ENCODE data around the gene PPM1N. TPM values are rescaled to one million over a fixed set of nuclear protein-coding genes. Genes with fewer than 3 reads are reported as not detected.

Gene PPM1N
- total and polyA plus RNA-seq, 11 donors: 0.23 to 2.7 (median 0.65) TPM; not detected in 5

DNA sequence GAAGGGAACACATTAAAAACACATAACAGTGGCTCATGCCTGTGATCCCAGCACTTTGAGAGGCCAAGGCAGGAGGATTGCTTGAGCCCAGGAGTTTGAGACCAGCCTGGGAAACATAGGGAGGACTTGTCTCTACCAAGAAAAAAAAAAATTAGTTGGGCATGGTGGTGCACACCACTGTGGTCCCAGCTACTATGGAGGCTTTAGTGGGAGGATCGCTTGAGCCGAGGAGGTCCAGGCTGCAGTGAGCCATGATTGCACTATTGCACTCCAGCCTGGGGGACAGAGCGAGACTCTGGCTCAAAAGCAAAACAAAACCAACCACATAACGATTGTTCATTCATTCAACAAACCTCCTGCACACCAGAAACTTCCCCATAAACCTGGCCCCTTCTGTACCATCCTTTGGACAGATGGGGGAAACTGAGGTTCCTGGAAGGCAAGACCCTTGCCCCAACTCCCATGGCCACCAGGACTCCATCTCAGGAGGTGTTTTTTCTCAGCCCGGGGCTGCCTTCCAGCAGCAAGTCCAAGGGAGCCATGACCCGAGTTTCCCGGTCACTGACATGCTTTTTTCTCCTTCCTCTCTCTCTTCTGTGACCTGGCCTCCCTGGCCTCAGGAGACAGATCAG, 26.2 kb upstream of the PPM1N start:
- intact Hi-C loops (cut with DNase I): loop anchor here in 1 of 10 donors (10.0 kb wide), 1 partner anchor 47 kb away; the partner anchor contains the start of gene ERCC1
- Histone ChIP-seq H3K4me3 (peak overlapping the region in 6 of 12 donors; percentile 0 to 39 (median 36)), H3K36me3 (no peaks in the 10 kb centered on the region), H3K27me3 (peaks cover 0 to 17% (median 0%) of the 10 kb centered on the region in 9 donors), H3K27ac (peak overlapping the region in 2 of 12 donors; percentile 18 to 56), H3K9me3 (no peaks in the 10 kb centered on the region), H3K4me1 (peaks cover 5 to 40% (median 25%) of the 10 kb centered on the region in 12 donors)
- DNase-seq (no peak), ATAC-seq (no peak)
- WGBS, 4 donors: 49 to 56% (median 51%) methylated on average over 7 of the region's 7 CpGs
- TF ChIP-seq POLR2A (IDR thresholded peaks at IDR 0.05) (no peak), CTCF (IDR thresholded peaks at IDR 0.05) (no peak)

DNA sequence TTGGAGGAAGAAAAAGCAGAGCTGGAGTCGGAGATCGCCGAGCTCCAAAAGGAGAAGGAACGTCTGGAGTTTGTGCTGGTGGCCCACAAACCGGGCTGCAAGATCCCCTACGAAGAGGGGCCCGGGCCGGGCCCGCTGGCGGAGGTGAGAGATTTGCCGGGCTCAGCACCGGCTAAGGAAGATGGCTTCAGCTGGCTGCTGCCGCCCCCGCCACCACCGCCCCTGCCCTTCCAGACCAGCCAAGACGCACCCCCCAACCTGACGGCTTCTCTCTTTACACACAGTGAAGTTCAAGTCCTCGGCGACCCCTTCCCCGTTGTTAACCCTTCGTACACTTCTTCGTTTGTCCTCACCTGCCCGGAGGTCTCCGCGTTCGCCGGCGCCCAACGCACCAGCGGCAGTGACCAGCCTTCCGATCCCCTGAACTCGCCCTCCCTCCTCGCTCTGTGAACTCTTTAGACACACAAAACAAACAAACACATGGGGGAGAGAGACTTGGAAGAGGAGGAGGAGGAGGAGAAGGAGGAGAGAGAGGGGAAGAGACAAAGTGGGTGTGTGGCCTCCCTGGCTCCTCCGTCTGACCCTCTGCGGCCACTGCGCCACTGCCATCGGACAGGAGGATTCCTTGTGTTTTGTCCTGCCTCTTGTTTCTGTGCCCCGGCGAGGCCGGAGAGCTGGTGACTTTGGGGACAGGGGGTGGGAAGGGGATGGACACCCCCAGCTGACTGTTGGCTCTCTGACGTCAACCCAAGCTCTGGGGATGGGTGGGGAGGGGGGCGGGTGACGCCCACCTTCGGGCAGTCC, 25.5 kb upstream of the PPM1N start:
- no peak for TF ChIP-seq CTCF (IDR thresholded peaks at IDR 0.05)
- TF ChIP-seq POLR2A (IDR thresholded peaks at IDR 0.05): no peak
- Histone ChIP-seq H3K4me1 (peaks cover 5 to 44% (median 25%) of the 10 kb centered on the region in 12 donors), H3K4me3 (peak overlapping the region in 7 of 12 donors; percentile 0 to 39 (median 36)), H3K27me3 (peaks cover 0 to 17% (median 0%) of the 10 kb centered on the region in 9 donors), H3K9me3 (no peaks in the 10 kb centered on the region), H3K27ac (peak overlapping the region in 2 of 12 donors; percentile 18 to 56), H3K36me3 (no peaks in the 10 kb centered on the region)
- WGBS, 4 donors: 10 to 25% (median 20%) methylated on average over 37 to 44 of the region's 44 CpGs
- intact Hi-C loops (cut with DNase I): loop anchor here in 1 of 10 donors (10.0 kb wide), 1 partner anchor 48 kb away; the partner anchor contains the start of gene ERCC1
- DNase-seq: no peak
- ATAC-seq: no peak

DNA sequence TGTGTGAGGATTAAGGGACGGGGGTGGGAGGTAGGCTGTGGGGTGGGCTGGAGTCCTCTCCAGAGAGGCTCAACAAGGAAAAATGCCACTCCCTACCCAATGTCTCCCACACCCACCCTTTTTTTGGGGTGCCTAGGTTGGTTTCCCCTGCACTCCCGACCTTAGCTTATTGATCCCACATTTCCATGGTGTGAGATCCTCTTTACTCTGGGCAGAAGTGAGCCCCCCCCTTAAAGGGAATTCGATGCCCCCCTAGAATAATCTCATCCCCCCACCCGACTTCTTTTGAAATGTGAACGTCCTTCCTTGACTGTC, 24.9 kb upstream of the PPM1N start:
- intact Hi-C loops (cut with DNase I): loop anchor here in 1 of 10 donors (10.0 kb wide), 1 partner anchor 49 kb away; the partner anchor contains the start of gene ERCC1
- no peaks in the 10 kb centered on the region for H3K36me3 ChIP-seq
- H3K9me3 ChIP-seq: no peaks in the 10 kb centered on the region
- no peak overlapping the region for H3K27ac ChIP-seq
- TF ChIP-seq POLR2A (IDR thresholded peaks at IDR 0.05) (no peak), CTCF (IDR thresholded peaks at IDR 0.05) (no peak)
- ATAC-seq (no peak), DNase-seq (no peak)
- H3K4me1 ChIP-seq: peaks cover 5 to 44% (median 22%) of the 10 kb centered on the region in 12 donors
- H3K27me3 ChIP-seq: peaks cover 0 to 17% (median 0%) of the 10 kb centered on the region in 9 donors
- H3K4me3 ChIP-seq: no peak overlapping the region
- 27 to 36% (median 30%) methylated on average over 5 of the region's 5 CpGs for WGBS, 4 donors
